Osteocyte (in vitro differentiated cells): ENCODE results near the gene CASKIN1. TPM values are rescaled to one million over a fixed set of nuclear protein-coding genes. Genes with fewer than 3 reads are reported as not detected.

Experiments used
- DNase-seq: peaks from one replicate; pipeline ENCODE4 v3.0.0; 2021; ENCODE audit warnings: mixed read lengths; ENCODE audit not compliant: unreplicated experiment; ENCODE audit errors: extremely low spot score
- H3K27ac Mint-ChIP-seq: one replicate; pipeline ENCODE4 v1.8.0; 2021; ENCODE audit warnings: mild to moderate bottlenecking, mixed read lengths; ENCODE audit not compliant: unreplicated experiment
- H3K27me3 Mint-ChIP-seq: one replicate; pipeline ENCODE4 v1.8.0; 2021; ENCODE audit warnings: mixed read lengths; ENCODE audit not compliant: unreplicated experiment
- H3K36me3 Mint-ChIP-seq: one replicate; pipeline ENCODE4 v1.8.0; 2021; ENCODE audit warnings: mixed read lengths; ENCODE audit not compliant: unreplicated experiment
- H3K4me1 Mint-ChIP-seq: one replicate; pipeline ENCODE4 v1.8.0; 2021; ENCODE audit warnings: mixed read lengths; ENCODE audit not compliant: unreplicated experiment
- H3K4me3 Mint-ChIP-seq: one replicate; pipeline ENCODE4 v1.8.0; 2021; ENCODE audit warnings: mild to moderate bottlenecking, moderate library complexity, mixed read lengths; ENCODE audit not compliant: unreplicated experiment
- H3K9me3 Mint-ChIP-seq: one replicate; pipeline ENCODE4 v1.8.0; 2021; ENCODE audit warnings: mixed read lengths; ENCODE audit not compliant: unreplicated experiment
- total RNA-seq: library from RNA; stranded (reverse); gene quantifications from 2 replicates; pipeline ENCODE4 v1.2.1, GENCODE V29; 2021
- TF ChIP-seq, protein P1 (sequence below): fragments of 200-600 bp; sonication (generic); IDR thresholded peaks from 2 replicates; pipeline ENCODE4 v1.5.0; 2021; ENCODE audit warnings: antibody characterized with exemption, mild to moderate bottlenecking, moderate library complexity

CASKIN1 gene
- total RNA-seq, 1 donor from 2014 or later = 2.4 TPM

DNA sequence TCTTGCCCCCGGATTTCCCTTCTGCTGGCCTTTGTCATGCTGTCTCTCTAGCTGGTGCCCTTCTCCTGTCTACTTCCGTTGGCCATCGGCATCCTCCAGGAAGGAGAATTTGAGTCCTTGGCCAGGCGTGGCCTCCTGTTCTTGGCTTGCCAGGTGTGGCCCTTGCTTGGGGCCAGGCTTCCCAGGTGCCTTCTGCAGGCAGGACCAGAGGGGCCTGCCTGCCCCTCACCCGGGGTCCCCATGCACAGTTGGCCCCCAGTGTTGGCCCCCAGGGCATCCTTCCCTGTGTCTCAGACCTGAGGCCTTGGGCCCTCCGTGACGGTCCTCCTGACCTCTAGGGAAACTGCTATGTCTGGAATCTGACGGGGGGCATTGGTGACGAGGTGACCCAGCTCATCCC is 11.5 kb upstream of the CASKIN1 start:
- DNase-seq = peak; percentile 81
- H3K27ac Mint-ChIP-seq = no peak overlapping the region
- TF ChIP-seq, protein P1, sequence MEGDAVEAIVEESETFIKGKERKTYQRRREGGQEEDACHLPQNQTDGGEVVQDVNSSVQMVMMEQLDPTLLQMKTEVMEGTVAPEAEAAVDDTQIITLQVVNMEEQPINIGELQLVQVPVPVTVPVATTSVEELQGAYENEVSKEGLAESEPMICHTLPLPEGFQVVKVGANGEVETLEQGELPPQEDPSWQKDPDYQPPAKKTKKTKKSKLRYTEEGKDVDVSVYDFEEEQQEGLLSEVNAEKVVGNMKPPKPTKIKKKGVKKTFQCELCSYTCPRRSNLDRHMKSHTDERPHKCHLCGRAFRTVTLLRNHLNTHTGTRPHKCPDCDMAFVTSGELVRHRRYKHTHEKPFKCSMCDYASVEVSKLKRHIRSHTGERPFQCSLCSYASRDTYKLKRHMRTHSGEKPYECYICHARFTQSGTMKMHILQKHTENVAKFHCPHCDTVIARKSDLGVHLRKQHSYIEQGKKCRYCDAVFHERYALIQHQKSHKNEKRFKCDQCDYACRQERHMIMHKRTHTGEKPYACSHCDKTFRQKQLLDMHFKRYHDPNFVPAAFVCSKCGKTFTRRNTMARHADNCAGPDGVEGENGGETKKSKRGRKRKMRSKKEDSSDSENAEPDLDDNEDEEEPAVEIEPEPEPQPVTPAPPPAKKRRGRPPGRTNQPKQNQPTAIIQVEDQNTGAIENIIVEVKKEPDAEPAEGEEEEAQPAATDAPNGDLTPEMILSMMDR = no peak

DNA sequence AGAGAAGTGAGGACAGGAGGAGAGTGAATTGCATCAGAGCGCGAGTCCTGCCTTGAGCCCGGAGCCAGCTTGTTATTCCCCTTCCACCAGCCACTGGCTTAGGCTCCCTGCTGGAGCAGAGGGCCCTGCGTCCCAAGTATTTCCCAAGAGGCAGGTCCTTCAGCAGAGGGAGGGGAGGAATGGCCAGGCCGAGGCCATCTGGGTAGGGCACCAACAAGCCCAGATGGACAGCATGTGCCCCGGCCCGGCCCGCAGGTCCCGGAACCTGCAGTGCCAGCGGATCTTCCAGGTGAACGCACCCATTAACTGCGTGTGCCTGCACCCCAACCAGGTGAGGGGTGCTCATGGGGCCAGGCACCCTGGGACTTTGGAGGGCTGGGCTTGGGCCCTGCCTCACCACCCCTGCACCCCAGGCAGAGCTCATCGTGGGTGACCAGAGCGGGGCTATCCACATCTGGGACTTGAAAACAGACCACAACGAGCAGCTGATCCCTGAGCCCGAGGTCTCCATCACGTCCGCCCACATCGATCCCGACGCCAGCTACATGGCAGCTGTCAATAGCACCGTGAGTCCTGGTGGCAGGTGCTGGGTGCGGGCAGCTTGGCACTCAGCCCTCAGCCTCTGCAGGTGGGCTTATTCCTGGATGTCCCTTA is 10.5 kb upstream of the CASKIN1 start:
- DNase-seq = peak; percentile 78
- TF ChIP-seq, protein P1 = no peak
- Mint-ChIP-seq H3K27ac (no peak overlapping the region), H3K4me3 (peak overlapping the region; percentile 79), H3K36me3 (peaks cover 9% of the 10 kb centered on the region), H3K27me3 (no peaks in the 10 kb centered on the region), H3K9me3 (no peaks in the 10 kb centered on the region), H3K4me1 (peaks cover 22% of the 10 kb centered on the region)

More for the DNA sequence above, 11.5 kb upstream of the CASKIN1 start:
- Mint-ChIP-seq H3K4me3 (peak overlapping the region; percentile 44), H3K36me3 (peaks cover 9% of the 10 kb centered on the region), H3K4me1 (peaks cover 32% of the 10 kb centered on the region), H3K9me3 (no peaks in the 10 kb centered on the region), H3K27me3 (no peaks in the 10 kb centered on the region)

DNA sequence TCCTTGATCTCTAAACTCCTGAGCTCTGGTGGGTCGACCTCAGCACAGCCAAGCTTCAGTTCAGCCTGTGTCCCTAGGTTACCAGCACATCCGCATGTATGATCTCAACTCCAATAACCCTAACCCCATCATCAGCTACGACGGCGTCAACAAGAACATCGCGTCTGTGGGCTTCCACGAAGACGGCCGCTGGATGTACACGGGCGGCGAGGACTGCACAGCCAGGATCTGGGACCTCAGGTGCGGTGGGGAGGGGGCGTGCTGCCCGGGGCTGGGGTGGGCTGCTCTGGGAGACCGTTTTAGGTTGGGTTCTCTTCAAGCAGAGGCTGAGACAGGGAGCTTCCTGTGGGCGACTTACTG is 10.0 kb upstream of the CASKIN1 start:
- no peak for DNase-seq
- TF ChIP-seq, protein P1 = no peak
- no peaks in the 10 kb centered on the region for H3K9me3 Mint-ChIP-seq
- H3K4me3 Mint-ChIP-seq = peak overlapping the region; percentile 79
- peak overlapping the region; percentile 31 for H3K27ac Mint-ChIP-seq
- H3K4me1 Mint-ChIP-seq = peaks cover 21% of the 10 kb centered on the region
- H3K36me3 Mint-ChIP-seq = peaks cover 9% of the 10 kb centered on the region
- H3K27me3 Mint-ChIP-seq = no peaks in the 10 kb centered on the region

DNA sequence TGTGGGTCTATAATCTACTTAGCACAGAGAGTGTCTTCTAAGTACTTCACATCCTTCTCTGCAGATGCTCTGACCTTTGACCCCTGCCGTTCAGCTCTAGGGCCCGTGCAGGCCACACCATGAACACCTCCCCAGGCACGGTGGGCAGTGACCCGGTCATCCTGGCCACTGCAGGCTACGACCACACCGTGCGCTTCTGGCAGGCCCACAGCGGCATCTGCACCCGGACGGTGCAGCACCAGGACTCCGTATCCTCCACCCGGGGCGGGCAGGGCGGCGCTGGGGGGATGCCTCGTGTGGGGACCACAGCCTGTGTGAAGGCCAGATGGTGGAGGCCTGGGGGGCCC is 9.5 kb upstream of the CASKIN1 start:
- TF ChIP-seq, protein P1 = no peak
- DNase-seq = peak; percentile 85
- Mint-ChIP-seq H3K27ac (peak overlapping the region; percentile 69), H3K36me3 (peaks cover 9% of the 10 kb centered on the region), H3K27me3 (no peaks in the 10 kb centered on the region), H3K4me3 (peak overlapping the region; percentile 79), H3K9me3 (no peaks in the 10 kb centered on the region), H3K4me1 (peaks cover 21% of the 10 kb centered on the region)

DNA sequence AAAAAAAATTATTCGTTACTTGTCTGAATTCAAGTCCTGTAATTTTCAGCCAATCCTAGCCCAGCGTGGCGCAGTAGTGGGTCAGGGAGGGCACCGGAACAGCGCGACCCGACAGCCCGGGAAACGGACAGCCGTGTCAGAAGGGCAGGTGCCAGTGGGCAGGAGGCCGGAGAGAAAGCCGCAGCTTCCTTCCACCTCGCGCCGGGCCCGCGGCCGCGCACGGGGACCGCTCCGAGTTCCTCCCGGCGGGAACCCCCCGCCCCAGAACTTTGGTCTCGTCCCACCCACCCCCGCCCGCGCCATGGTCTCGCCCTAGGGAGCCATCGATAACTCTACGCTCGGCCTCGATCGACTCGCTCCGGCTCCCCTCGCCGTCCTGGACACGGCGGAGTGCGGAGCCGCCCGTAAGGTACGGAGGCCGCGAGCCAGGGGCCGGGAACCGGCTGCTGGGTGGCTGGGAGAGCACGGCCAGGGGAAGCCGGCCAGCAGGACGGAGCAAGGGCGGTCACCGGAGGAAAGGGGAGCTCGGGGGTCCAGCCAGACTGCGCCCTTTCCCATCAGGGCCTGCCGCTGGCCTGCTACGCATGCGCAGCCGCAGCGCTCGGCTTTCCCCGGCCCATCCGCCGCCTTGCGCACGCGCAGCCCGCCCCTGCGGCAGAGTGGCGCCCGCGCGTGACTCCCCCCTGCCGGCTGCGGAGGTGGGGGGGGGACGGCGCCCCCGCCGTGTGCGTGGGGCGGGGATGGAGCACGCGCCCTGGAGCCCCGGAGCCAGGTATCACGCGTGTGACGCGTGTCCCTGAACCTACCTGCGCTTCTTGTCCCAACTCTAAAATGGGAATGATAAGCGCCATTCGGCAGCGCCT is 8.9 kb upstream of the CASKIN1 start, which contains the start of gene MLST8:
Gene MLST8 (plus strand): TSS at position 351 of the 863 bp plus-strand sequence. CDS start 632 bp downstream, outside the sequence.
- H3K4me3 Mint-ChIP-seq = peak within 1 kb of the TSS; percentile 79
- TF ChIP-seq, protein P1 = peak; percentile 23
- peak; percentile 96 for DNase-seq
- peaks cover 7% of the 10 kb centered on the region for H3K36me3 Mint-ChIP-seq
- H3K9me3 Mint-ChIP-seq = no peaks in the 10 kb centered on the region
- peaks cover 21% of the 10 kb centered on the region for H3K4me1 Mint-ChIP-seq
- peaks cover 1% of the 10 kb centered on the region for H3K27me3 Mint-ChIP-seq
- H3K27ac Mint-ChIP-seq = peak within 1 kb of the TSS; percentile 83
